ENCODE data around the gene ORM2. TPM values are rescaled to one million over a fixed set of nuclear protein-coding genes. Genes with fewer than 3 reads are reported as not detected.

The ORM2 gene
- total RNA-seq, 1 experiment from 2014 or later: 1.2 TPM

Other genes starting within 250 kb of the ORM2 start
- gene KIF12, start 230.6 kb upstream of the ORM2 start, total RNA-seq (2014; rRNA removed; shearing (Covaris generic)): 0.92 and 2.0 TPM in 2 replicates
- gene COL27A1, start 174.3 kb upstream of the ORM2 start, total RNA-seq (2014; rRNA removed; shearing (Covaris generic)): 10.5 and 10.8 TPM in 2 replicates
- not detected in 2 replicates for gene ORM1, start 6.8 kb upstream of the ORM2 start, total RNA-seq (2014; rRNA removed; shearing (Covaris generic))
- gene AKNA, start 58.1 kb downstream of the ORM2 start, total RNA-seq (2014; rRNA removed; shearing (Covaris generic)): 16.7 and 17.4 TPM in 2 replicates
- 4.4 and 10.6 TPM in 2 replicates for gene WHRN, start 175.6 kb downstream of the ORM2 start, total RNA-seq (2014; rRNA removed; shearing (Covaris generic))